GM20000 (cell line): ENCODE measurements around the gene DENND5A.
"Not testable (repeated sequence)": the region's sequence is repeated elsewhere in the genome, so short reads cannot be mapped to it uniquely, and the experiment has no call there.

Experiments used
- DNase-seq: peaks from one replicate; pipeline ENCODE4 v3.0.0; 2012; ENCODE audit warnings: low spot score
- TF ChIP-seq, protein P1 (sequence below): IDR thresholded peaks from 2 replicates; pipeline ENCODE4 v1.5.1; 2012; ENCODE audit warnings: mild to moderate bottlenecking, control low read depth; ENCODE audit errors: extremely low read depth, missing control alignments

Gene DENND5A

DNA sequence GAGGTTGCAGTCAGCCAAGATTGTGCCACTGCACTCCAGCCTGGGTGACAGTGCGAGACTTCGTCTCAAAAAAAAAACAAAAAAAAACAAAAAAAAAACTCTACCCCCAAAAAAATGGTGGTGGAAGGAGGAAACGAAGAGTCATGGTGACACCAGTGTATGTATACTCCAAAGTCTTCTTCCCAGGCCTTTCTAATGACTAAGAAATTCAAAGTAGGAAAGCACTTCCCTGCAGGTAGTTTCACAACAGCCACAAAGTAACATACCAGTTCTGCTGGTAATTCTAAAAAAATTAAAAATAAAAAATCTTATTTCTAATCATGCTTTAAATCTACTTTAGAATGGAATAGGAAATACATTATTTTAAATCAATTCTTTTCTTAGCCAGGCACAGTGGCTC is 72.6 kb downstream of the DENND5A start:
- TF ChIP-seq, protein P1, sequence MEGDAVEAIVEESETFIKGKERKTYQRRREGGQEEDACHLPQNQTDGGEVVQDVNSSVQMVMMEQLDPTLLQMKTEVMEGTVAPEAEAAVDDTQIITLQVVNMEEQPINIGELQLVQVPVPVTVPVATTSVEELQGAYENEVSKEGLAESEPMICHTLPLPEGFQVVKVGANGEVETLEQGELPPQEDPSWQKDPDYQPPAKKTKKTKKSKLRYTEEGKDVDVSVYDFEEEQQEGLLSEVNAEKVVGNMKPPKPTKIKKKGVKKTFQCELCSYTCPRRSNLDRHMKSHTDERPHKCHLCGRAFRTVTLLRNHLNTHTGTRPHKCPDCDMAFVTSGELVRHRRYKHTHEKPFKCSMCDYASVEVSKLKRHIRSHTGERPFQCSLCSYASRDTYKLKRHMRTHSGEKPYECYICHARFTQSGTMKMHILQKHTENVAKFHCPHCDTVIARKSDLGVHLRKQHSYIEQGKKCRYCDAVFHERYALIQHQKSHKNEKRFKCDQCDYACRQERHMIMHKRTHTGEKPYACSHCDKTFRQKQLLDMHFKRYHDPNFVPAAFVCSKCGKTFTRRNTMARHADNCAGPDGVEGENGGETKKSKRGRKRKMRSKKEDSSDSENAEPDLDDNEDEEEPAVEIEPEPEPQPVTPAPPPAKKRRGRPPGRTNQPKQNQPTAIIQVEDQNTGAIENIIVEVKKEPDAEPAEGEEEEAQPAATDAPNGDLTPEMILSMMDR, result no peak
- DNase-seq, result no peak

DNA sequence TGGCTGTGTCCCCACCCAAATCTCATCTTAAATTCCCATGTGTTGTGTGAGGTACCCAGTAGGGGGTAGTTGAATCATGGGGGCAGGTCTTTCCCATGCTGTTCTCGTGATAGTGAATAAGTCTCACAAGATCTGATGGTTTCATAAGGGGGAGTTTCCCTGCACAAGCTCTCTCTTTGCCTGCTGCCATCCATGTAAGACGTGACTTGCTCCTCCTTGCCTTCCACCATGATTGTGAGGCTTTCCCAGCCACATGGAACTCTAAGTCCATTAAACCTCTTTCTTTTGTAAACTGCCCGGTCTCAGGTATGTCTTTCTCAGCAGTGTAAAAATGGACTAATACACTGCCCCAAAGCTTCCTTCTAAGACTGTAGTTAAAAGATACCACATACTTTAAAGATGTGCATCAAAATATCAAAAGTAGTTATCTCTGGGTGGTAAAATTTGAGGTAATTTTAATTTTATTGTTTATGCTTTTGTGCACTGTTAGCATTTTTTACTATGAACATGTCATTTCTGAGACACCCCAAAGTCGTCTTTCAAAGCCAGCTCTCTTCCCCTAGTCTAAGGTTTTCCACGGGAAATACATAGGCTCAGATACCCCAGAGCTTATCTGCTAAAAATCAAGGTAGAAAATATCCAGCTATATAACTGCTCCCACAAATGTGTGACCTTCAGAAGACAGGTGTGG is 74.7 kb downstream of the DENND5A start:
- DNase-seq, result not testable (repeated sequence)

DNA sequence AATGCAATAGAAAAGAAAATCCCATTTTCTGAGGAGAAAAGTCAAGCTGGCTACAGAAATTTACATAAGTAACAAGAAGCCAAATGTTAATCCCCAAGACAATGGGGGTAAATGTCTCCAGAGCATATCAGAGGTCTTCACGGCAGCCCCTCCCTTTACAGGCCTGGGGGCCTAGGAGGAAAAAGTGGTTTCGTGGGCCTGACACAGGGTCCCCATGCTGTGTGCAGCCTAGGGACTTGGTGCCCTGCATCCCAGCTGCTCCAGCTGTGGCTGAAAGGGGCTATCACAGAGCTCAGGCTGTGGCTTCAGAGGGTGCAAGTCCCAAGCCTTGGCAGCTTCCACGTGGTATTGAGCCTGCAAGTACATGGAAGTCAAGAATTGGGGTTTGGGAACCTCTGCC is 76.3 kb downstream of the DENND5A start:
- not testable (repeated sequence) for DNase-seq

DNA sequence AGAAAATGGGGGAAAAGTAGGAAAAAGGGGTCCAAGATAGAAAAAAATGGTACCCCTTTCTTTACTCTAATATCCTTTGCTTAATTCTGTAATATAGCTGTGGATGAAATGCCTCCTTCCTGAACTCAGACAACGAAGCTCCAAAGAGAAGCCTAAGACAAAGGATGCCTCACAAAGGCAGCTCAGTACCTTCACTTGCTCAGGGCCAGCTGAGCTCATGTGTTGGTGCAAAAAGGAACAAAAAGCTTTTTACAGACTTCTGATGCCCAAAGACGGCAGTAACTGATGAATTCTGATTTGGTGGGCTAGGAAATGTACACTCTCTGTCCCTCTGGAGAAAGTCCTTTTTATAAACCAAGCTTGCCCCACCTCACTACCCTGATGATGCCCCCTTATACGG is 77.5 kb downstream of the DENND5A start:
- DNase-seq, result no peak

DNA sequence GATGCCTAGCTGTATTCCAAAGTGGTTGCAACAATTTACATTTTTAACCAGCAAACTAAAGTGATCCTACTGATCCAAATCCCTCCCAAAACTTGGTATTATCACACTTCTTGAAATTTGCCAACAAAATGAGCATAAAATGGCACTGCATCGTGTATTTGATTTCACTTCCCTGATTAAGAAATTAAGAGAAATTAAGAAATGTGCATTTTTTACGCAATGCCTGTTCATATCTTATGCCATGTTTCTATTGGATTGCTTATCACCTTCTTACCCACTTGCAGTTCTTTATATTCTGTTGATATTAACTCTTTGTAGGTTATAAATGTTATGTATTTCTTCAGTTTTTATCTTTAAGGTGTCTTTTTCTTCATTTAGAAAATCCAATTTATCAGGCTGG is 80.6 kb downstream of the DENND5A start:
- no peak for DNase-seq
- TF ChIP-seq, protein P1, result no peak

More for the DNA sequence above, 77.5 kb downstream of the DENND5A start:
- TF ChIP-seq, protein P1, result no peak

DNA sequence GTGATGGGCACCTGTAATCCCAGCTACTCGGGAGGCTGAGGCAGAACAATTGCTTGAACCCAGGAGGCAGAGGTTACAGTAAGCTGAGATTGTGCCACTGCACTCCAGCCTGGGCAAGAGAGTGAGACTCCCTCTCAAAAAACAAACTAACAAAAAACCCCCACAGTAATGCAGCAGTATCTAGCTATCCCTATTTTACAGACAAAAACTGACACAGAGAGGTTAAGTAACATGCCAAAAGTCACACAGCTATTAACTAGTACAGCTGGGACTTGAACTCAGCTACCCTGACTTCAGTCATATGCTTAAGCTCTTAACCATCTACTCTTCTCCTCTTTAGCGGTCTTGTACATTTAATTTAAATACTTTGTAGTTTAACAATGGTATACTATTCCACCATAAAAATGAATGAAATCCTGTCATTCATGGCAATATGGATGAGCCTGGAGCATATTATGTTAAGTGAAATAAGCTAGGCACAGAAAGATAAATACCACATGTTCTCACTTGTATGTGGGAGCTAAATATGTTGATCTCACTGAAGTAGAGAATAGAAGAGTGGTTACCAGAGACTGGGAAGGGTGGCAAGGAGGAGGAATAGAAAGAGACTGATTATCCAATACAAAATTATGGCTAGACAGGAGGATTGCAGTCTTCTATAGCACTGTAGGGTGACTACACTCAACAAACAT is 82.8 kb downstream of the DENND5A start:
- TF ChIP-seq, protein P1, result no peak
- DNase-seq, result no peak

DNA sequence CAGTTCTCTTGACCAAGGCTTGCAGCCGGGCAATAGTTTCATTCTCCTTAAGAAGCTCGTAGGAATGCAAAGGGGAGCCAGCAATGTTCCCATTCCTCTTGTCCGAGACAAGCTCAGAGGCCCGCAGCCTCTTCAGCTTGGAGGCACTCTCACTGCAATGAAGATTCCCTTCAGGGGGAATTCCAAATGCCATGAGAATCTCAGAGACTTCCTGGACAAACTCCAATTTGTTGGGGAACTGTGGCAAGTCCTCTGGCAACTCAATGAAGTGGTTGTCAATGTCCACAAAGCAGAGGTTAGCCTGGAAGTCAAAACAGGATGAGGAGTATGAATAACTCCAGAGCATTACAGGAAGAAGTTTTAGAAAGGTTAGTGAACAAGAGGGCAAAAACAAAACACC is 84.4 kb downstream of the DENND5A start:
- TF ChIP-seq, protein P1, result no peak
- no peak for DNase-seq

DNA sequence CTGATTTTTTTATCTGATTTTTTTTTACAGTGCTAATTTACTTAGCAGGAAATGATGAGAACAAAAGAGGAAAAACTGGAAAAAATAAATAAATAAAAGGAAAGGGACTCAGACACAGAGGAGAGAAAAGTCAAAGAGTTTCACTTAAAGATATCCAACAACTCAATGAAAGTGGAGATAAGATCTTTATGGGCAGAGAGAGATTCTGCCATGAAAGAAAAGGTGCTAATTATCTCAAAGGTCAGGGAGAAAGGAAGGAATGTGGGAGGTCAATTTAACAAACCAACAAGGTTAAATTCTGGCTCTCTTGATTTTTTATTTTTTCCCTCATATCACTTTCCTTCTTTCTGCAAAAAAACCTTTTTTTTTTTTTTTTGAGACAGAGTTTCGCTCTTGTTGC is 86.0 kb downstream of the DENND5A start:
- TF ChIP-seq, protein P1, result no peak
- DNase-seq, result no peak
